SIG-M5 treated with dmso at 0.1 percent for 504 hours (cell line): ENCODE results near the gene TLK2.
"Not testable (repeated sequence)": the region's sequence is repeated elsewhere in the genome, so short reads cannot be mapped to it uniquely, and the experiment has no call there.

Experiments used
- DNase-seq: peaks from one replicate; lab custom pipeline; 2025; ENCODE audit not compliant: unreplicated experiment; lab: John Stamatoyannopoulos, UW

TLK2 gene

GRCh38 chr17:62557532-62557931 lies 78.9 kb downstream of the TLK2 start:
- DNase-seq: not testable (repeated sequence)

- DNase-seq: not testable (repeated sequence)
Measured at GRCh38 chr17:62558941-62559340, 80.3 kb downstream of the TLK2 start.

- DNase-seq: not testable (repeated sequence)
Measured at GRCh38 chr17:62560971-62561370, 82.3 kb downstream of the TLK2 start.

GRCh38 chr17:62562656-62563055 lies 84.0 kb downstream of the TLK2 start:
- peak; percentile 17 for DNase-seq

- DNase-seq: no peak
Measured at GRCh38 chr17:62565817-62566216, 87.2 kb downstream of the TLK2 start.

- DNase-seq: no peak
Measured at GRCh38 chr17:62566996-62567578, 88.5 kb downstream of the TLK2 start.

- DNase-seq: no peak
Measured at GRCh38 chr17:62572488-62572887, 93.9 kb downstream of the TLK2 start.

GRCh38 chr17:62572888-62573401 lies 94.3 kb downstream of the TLK2 start:
- no peak for DNase-seq

GRCh38 chr17:62573480-62574117 lies 95.0 kb downstream of the TLK2 start:
- DNase-seq: no peak

- no peak for DNase-seq
Measured at GRCh38 chr17:62576382-62576781, 97.8 kb downstream of the TLK2 start.

- no peak for DNase-seq
Measured at GRCh38 chr17:62578757-62579487, 100.3 kb downstream of the TLK2 start.

GRCh38 chr17:62580947-62581346 lies 102.3 kb downstream of the TLK2 start:
- DNase-seq: no peak

- DNase-seq: no peak
Measured at GRCh38 chr17:62581764-62582163, 103.1 kb downstream of the TLK2 start.

GRCh38 chr17:62587554-62587953 lies 108.9 kb downstream of the TLK2 start:
- DNase-seq: no peak

- DNase-seq: no peak
Measured at GRCh38 chr17:62588109-62588508, 109.5 kb downstream of the TLK2 start.

GRCh38 chr17:62591333-62591732 lies 112.7 kb downstream of the TLK2 start:
- no peak for DNase-seq

GRCh38 chr17:62591822-62592221 lies 113.2 kb downstream of the TLK2 start:
- DNase-seq: not testable (repeated sequence)

GRCh38 chr17:62592341-62593099 lies 113.9 kb downstream of the TLK2 start:
- no peak for DNase-seq

- no peak for DNase-seq
Measured at GRCh38 chr17:62595484-62595883, 116.9 kb downstream of the TLK2 start.

- DNase-seq: no peak
Measured at GRCh38 chr17:62596662-62597061, 118.0 kb downstream of the TLK2 start.

- no peak for DNase-seq
Measured at GRCh38 chr17:62597150-62597549, 118.5 kb downstream of the TLK2 start.
